Camera-type eye (tissue), 1 donor: ENCODE measurements around the gene CHST6. TPM values are rescaled to one million over a fixed set of nuclear protein-coding genes. Genes with fewer than 3 reads are reported as not detected.

Experiments used
- total RNA-seq: library from RNA; depleted of rRNA; stranded (reverse); fragments of >200 nt; gene quantifications from one replicate; pipeline ENCODE4 v1.2.3, GENCODE V29; 2014

Gene CHST6
- total RNA-seq, result 2.7 TPM

GRCh38 chr16:75495076-75495674 lies at the start of gene CHST6:
TSS of gene CHST6 (minus strand) at chr16:75495441. CDS start at chr16:75479828, 15,613 bp downstream.

GRCh38 chr16:75535901-75536300 lies 40.7 kb upstream of the CHST6 start, which contains the start of gene CHST5:
TSS of gene CHST5 (minus strand) at chr16:75536108. CDS start at chr16:75530384, 5,724 bp downstream.

GRCh38 chr16:75464122-75464918 lies 30.9 kb downstream of the CHST6 start, which contains the start of gene TMEM170A:
TSS of gene TMEM170A (minus strand) at chr16:75464689. CDS start at chr16:75464600, 89 bp downstream.

GRCh38 chr16:75432828-75433731 lies 62.2 kb downstream of the CHST6 start, which contains the start of gene CFDP1:
TSS of gene CFDP1 (minus strand) at chr16:75433503. CDS start at chr16:75433352, 151 bp downstream.

Other genes starting within 250 kb of the CHST6 start
- 56.5 TPM for gene BCAR1, start 243.8 kb downstream of the CHST6 start, total RNA-seq
- gene CFDP1, start 61.9 kb downstream of the CHST6 start, total RNA-seq, result 110 TPM
- gene TMEM170A, start 30.8 kb downstream of the CHST6 start, total RNA-seq, result 60.4 TPM
- gene CHST5, start 40.7 kb upstream of the CHST6 start, total RNA-seq, result 1.6 TPM
- 26.7 TPM for gene TMEM231, start 60.8 kb upstream of the CHST6 start, total RNA-seq
- 125 TPM for gene GABARAPL2, start 70.9 kb upstream of the CHST6 start, total RNA-seq
- gene ADAT1, start 127.8 kb upstream of the CHST6 start, total RNA-seq, result 59.6 TPM
- gene KARS1, start 152.2 kb upstream of the CHST6 start, total RNA-seq, result 97.9 TPM
- 167 TPM for gene TERF2IP, start 152.3 kb upstream of the CHST6 start, total RNA-seq
- gene CPHXL2, start 181.6 kb upstream of the CHST6 start, total RNA-seq, result not detected
- not detected for gene DUXB, start 206.0 kb upstream of the CHST6 start, total RNA-seq
- not detected for gene CPHXL, start 231.0 kb upstream of the CHST6 start, total RNA-seq